H1 (cell line): Measurements from ENCODE around the gene PDZD2. TPM values are rescaled to one million over a fixed set of nuclear protein-coding genes. Genes with fewer than 3 reads are reported as not detected.

Source experiments
- ASH2L ChIP-seq: fragments of 200-600, 300-600 bp; sonication (generic); IDR thresholded peaks from one replicate; pipeline ENCODE4 v1.7.1; 2017; ENCODE audit warnings: low read length
- CEBPB ChIP-seq: IDR thresholded peaks from 2 replicates; pipeline ENCODE4 v1.6.1; 2012; ENCODE audit warnings: low read depth, low read length
- POU5F1 ChIP-seq: IDR thresholded peaks from 2 replicates; pipeline ENCODE4 v1.6.1; 2011; ENCODE audit warnings: low read depth, mild to moderate bottlenecking, low read length, moderate library complexity
- SRF ChIP-seq: IDR thresholded peaks from 2 replicates; pipeline ENCODE4 v1.6.1; 2011; ENCODE audit warnings: mild to moderate bottlenecking, low read depth, low read length, moderate library complexity
- polyA plus RNA-seq, 7 experiments: library from polyadenylated mRNA; depleted of rRNA in 3 of 7; stranded (reverse) in 5 of 7; unstranded in 2 of 7; fragments of >200 nt in 5 of 7; fragments of 200-250 nt in 2 of 7; gene quantifications; 1 replicate in 5 of 7; 2 replicates in 1 of 7; 4 replicates in 1 of 7; pipeline versions ENCODE4 v1.2.1 to v1.2.3, GENCODE V29; 2011 to 2013; ENCODE audit warnings: missing spikeins in 2 of 7, mixed read lengths in 2 of 7
- total RNA-seq: library from RNA; stranded (reverse); fragmentation: NEBNext Ultra II Directional; extraction: Animal tissue kit (Norgen Biotek cat#: 25700); gene quantifications from 2 replicates; pipeline ENCODE4 v1.2.1, GENCODE V29; 2021

Gene PDZD2
- total and polyA plus RNA-seq, 2 of the 8 experiments (the other 6 are each of a cell fraction or from before 2014, with no cell fraction given): 1.2 to 6.8 TPM

DNA sequence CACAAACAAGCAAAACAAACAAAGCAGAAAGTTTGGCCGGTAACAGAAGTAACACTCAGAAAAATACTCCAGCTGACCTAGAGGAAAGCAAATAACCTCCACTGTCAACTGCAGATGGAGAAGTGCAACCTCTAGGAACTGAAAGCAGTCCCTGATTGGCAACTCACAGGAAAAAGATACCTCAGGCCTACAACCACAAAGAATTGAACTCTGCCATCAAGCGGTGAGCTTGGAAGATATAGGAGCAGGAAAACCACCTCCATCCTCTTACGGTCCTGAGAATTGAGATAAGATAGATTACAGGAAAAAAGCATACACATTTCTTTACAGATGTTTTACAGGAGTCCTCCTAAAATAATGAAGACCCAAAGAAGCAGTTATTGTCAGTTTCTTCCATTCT lies 184.5 kb downstream of the PDZD2 start (continued):
- TF ChIP-seq ASH2L (no peak), SRF (no peak), CEBPB (no peak), POU5F1 (no peak)
